NCI-H2107 (cell line): ENCODE results near the gene NF2.

Source experiments
- DNase-seq: peaks from one replicate; lab custom pipeline; 2025; lab: John Stamatoyannopoulos, UW

The NF2 gene

DNA sequence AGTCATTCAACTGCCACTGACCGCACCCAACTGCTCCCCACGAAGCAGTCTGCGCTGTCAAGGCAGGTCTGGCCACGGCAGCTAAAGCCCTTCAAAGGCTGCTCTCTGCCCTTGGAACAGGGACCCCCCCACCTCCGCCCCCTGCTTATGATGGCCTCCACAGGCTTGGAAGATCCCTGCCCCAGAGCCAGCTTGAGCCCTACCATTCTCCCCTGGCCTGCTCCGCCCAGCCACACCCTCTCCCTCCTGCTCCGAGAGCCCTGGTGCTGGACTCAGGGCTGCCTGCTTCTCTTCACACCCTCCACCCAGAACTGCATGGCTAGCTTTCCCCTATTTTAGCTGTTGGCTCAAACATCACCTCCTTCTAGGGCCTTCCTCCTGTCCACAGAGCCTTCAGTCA is 144.4 kb downstream of the NF2 start:
- no peak for DNase-seq
